Vagina (tissue), 2 donors: ENCODE measurements around the gene IP6K2.

Experiments
- POLR2A ChIP-seq, 2 donors: fragments of 450-650 bp; IDR thresholded peaks; one replicate each; pipeline ENCODE4 v1.6.1; 2017; ENCODE audit warnings: antibody characterized with exemption in 2 of 2, mild to moderate bottlenecking in 2 of 2, moderate library complexity in 2 of 2
- POLR2AphosphoS5 ChIP-seq, 2 donors: sonication (generic); formaldehyde crosslinking; IDR thresholded peaks; one replicate each; pipeline ENCODE4 v1.9.0; 2017; ENCODE audit warnings: antibody characterized with exemption in 2 of 2, mild to moderate bottlenecking in 2 of 2, low read depth in 1 of 2; ENCODE audit not compliant: insufficient read depth in 1 of 2
- TF ChIP-seq, protein P1 (sequence below), 3 experiments: fragments of 450-650 bp in 2 of 3; fragments of 200-600 bp in 1 of 3; sonication (generic) in 1 of 3; IDR thresholded peaks; one replicate each; pipeline ENCODE4 v1.5.1; 2017 to 2019; ENCODE audit warnings: antibody characterized with exemption in 3 of 3, mild to moderate bottlenecking in 2 of 3, moderate library complexity in 2 of 3

DNA sequence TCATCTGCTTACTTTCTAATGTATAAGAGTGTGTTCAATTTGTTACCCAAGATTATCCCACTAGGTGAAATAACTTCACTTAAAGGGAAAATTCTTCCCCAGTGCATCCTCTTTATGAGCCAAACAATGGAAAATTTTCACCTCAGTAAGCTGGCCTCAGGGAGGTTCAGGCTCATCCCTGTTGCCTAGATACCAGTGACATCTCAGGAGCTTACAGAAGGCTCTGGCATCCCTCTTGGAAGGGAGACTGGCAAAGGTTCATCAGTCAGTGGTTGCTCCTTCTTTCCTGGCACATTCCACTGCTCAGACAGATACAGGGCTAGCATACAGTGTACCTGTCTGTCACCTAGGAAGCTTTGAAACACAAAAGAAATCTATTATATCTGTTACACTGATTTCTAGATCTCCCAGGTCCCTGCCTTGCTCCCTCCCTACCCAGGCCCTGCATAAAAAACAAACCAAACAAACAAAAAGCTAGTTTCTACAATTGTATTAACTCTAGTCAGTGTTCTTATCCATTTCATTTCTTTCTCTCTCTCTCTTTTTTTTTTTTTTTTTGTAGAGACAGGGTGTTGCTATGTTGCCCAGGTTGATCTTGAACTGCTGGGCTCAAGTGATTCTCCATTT lies 1.7 kb downstream of the IP6K2 start:
- TF ChIP-seq, protein P1, sequence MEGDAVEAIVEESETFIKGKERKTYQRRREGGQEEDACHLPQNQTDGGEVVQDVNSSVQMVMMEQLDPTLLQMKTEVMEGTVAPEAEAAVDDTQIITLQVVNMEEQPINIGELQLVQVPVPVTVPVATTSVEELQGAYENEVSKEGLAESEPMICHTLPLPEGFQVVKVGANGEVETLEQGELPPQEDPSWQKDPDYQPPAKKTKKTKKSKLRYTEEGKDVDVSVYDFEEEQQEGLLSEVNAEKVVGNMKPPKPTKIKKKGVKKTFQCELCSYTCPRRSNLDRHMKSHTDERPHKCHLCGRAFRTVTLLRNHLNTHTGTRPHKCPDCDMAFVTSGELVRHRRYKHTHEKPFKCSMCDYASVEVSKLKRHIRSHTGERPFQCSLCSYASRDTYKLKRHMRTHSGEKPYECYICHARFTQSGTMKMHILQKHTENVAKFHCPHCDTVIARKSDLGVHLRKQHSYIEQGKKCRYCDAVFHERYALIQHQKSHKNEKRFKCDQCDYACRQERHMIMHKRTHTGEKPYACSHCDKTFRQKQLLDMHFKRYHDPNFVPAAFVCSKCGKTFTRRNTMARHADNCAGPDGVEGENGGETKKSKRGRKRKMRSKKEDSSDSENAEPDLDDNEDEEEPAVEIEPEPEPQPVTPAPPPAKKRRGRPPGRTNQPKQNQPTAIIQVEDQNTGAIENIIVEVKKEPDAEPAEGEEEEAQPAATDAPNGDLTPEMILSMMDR (IDR thresholded peaks at IDR 0.05): no peak
- no peak for TF ChIP-seq POLR2A (IDR thresholded peaks at IDR 0.05)
- TF ChIP-seq POLR2AphosphoS5 (IDR thresholded peaks at IDR 0.05; ENCODE audit: insufficient read depth in 1 of 2, low read depth in 1 of 2): peak in 1 of 2 donors; percentile 37
